SK-N-SH (cell line): ENCODE measurements around the gene CEBPG. TPM values are rescaled to one million over a fixed set of nuclear protein-coding genes. Genes with fewer than 3 reads are reported as not detected.

Experiments used
- CTCF ChIA-PET: fragments of 300-600, 350-600 bp; formaldehyde crosslinking; extraction: SDS; loops from one replicate; lab custom pipeline; 2021; lab: Yijun Ruan, JAX
- POLR2A ChIA-PET: fragments of 350-600 bp; sonication (Branson Sonifier 250); formaldehyde crosslinking; extraction: SDS; loops from one replicate; lab custom pipeline; 2020; ENCODE audit warnings: antibody characterized with exemption, inconsistent platforms; lab: Yijun Ruan, JAX
- DNase-seq: peaks from one replicate; pipeline ENCODE4 v3.0.0; 2012
- H2AFZ ChIP-seq: fragments of 200-600 bp; sonication (generic); 2 replicates; pipeline ENCODE4 v1.8.1; 2016; ENCODE audit warnings: antibody characterized with exemption, mild to moderate bottlenecking, low read depth
- H3F3A ChIP-seq: fragments of 200-600 bp; sonication (generic); replicated peaks from 2 replicates; pipeline ENCODE3; 2016; ENCODE audit warnings: antibody characterized with exemption, mild to moderate bottlenecking; ENCODE audit not compliant: insufficient read depth
- H3K27ac ChIP-seq, 2 experiments: fragments of 200-500 bp in 1 of 2; fragments of 200-600 bp in 1 of 2; sonication (Bioruptor generic) in 1 of 2; sonication (generic), shearing (Covaris generic) in 1 of 2; 2 replicates each; pipeline versions ENCODE4 v1.5.1 to v1.6.1; 2014 to 2016; ENCODE audit warnings: low read depth in 2 of 2, inconsistent platforms in 1 of 2, low read length in 1 of 2, mild to moderate bottlenecking in 1 of 2, mixed read lengths in 1 of 2
- H3K27me3 ChIP-seq: fragments of 200-600 bp; sonication (generic), shearing (Covaris generic); 2 replicates; pipeline ENCODE4 v1.6.1; 2016; ENCODE audit warnings: mixed run types; ENCODE audit not compliant: insufficient read depth
- H3K36me3 ChIP-seq, 2 experiments: fragments of 200-500 bp in 1 of 2; fragments of 200-600 bp in 1 of 2; sonication (Bioruptor generic) in 1 of 2; sonication (generic) in 1 of 2; replicated peaks in 1 of 2; 2 replicates each; pipeline versions ENCODE3 to v1.5.1; 2014 to 2016; ENCODE audit warnings: low read length in 1 of 2, mild to moderate bottlenecking in 1 of 2; ENCODE audit not compliant: insufficient read depth in 2 of 2, control insufficient read depth in 1 of 2
- H3K4me1 ChIP-seq, 2 experiments: fragments of 200-500 bp in 1 of 2; fragments of 200-600 bp in 1 of 2; sonication (Bioruptor generic) in 1 of 2; sonication (generic), shearing (Covaris generic) in 1 of 2; 2 replicates each; pipeline versions ENCODE4 v1.5.1 to v1.6.1; 2014 to 2016; ENCODE audit warnings: low read depth in 1 of 2, low read length in 1 of 2, mixed run types in 1 of 2; ENCODE audit not compliant: insufficient read depth in 2 of 2, control insufficient read depth in 1 of 2
- H3K4me2 ChIP-seq: fragments of 200-600 bp; sonication (generic), shearing (Covaris generic); 2 replicates; pipeline ENCODE4 v1.6.1; 2017; ENCODE audit warnings: mixed run types
- H3K4me3 ChIP-seq, 2 experiments: fragments of 200-500 bp in 1 of 2; fragments of 200-600 bp in 1 of 2; sonication (Bioruptor generic) in 1 of 2; sonication (generic), shearing (Covaris generic) in 1 of 2; 2 replicates each; pipeline versions ENCODE4 v1.5.1 to v1.8.1; 2014 to 2016; ENCODE audit warnings: low read depth in 2 of 2, inconsistent platforms in 1 of 2, low read length in 1 of 2, mild to moderate bottlenecking in 1 of 2, mixed read lengths in 1 of 2, moderate library complexity in 1 of 2
- H3K79me2 ChIP-seq: fragments of 200-600 bp; sonication (generic); 2 replicates; pipeline ENCODE4 v1.8.1; 2017; ENCODE audit warnings: mild to moderate bottlenecking; ENCODE audit not compliant: insufficient read depth
- H3K9ac ChIP-seq: fragments of 200-600 bp; sonication (generic); 2 replicates; pipeline ENCODE4 v1.6.1; 2017; ENCODE audit warnings: mixed run types
- H3K9me2 ChIP-seq: fragments of 200-600 bp; sonication (generic); 2 replicates; pipeline ENCODE4 v1.6.1; 2017; ENCODE audit warnings: mixed run types
- H3K9me3 ChIP-seq: fragments of 200-600 bp; sonication (generic); 2 replicates; pipeline ENCODE4 v1.6.1; 2017; ENCODE audit warnings: mixed run types, mild to moderate bottlenecking, moderate library complexity
- H4K20me1 ChIP-seq: fragments of 200-600 bp; sonication (generic); 2 replicates; pipeline ENCODE4 v1.6.1; 2017; ENCODE audit warnings: mild to moderate bottlenecking, mixed run types; ENCODE audit not compliant: insufficient read depth
- ELF1 ChIP-seq: IDR thresholded peaks from 2 replicates; pipeline ENCODE4 v1.4.0; 2012
- EP300 ChIP-seq, 2 experiments: IDR thresholded peaks; 2 replicates each; pipeline versions ENCODE4 v1.4.0 to v1.6.1; 2012; ENCODE audit warnings: borderline replicate concordance in 1 of 2, low read depth in 1 of 2, low read length in 1 of 2
- FOXM1 ChIP-seq: IDR thresholded peaks from 2 replicates; pipeline ENCODE4 v1.4.0; 2012; ENCODE audit warnings: low read depth, mild to moderate bottlenecking
- JUND ChIP-seq: IDR thresholded peaks from 2 replicates; pipeline ENCODE4 v1.4.0; 2012
- NFIC ChIP-seq: IDR thresholded peaks from 2 replicates; pipeline ENCODE4 v1.4.0; 2012; ENCODE audit warnings: borderline replicate concordance
- NRF1 ChIP-seq: IDR thresholded peaks from 2 replicates; pipeline ENCODE4 v1.6.1; 2012; ENCODE audit warnings: low read depth, mild to moderate bottlenecking, low read length
- RAD21 ChIP-seq: IDR thresholded peaks from 2 replicates; pipeline ENCODE4 v1.6.1; 2012; ENCODE audit warnings: mild to moderate bottlenecking, low read length
- RFX5 ChIP-seq: IDR thresholded peaks from 2 replicates; pipeline ENCODE4 v1.6.1; 2012; ENCODE audit warnings: mild to moderate bottlenecking, improper control_type of control experiment, low read length
- SMC3 ChIP-seq: IDR thresholded peaks from 2 replicates; pipeline ENCODE4 v1.6.1; 2012; ENCODE audit warnings: low read depth, low read length, improper control_type of control experiment
- TCF12 ChIP-seq: IDR thresholded peaks from 2 replicates; pipeline ENCODE4 v1.4.0; 2012
- WGBS: methylation state at CpG from one replicate; pipeline ENCODE4 v1.1.6; 2017; ENCODE audit warnings: low lambda C conversion rate; 5-methylcytosine and 5-hydroxymethylcytosine counted together
- polyA plus RNA-seq, 3 experiments: library from polyadenylated mRNA; depleted of rRNA; stranded (reverse); fragments of >200 nt; gene quantifications; 2 replicates each; pipeline ENCODE4 v1.2.3, GENCODE V29; 2012
- TF ChIP-seq, protein P1 (sequence below): IDR thresholded peaks from 2 replicates; pipeline ENCODE4 v1.6.1; 2012; ENCODE audit warnings: mild to moderate bottlenecking, low read depth, low read length, moderate library complexity
- TF ChIP-seq, protein P2 (sequence below): fragments of 200-600 bp; sonication (generic); IDR thresholded peaks from 2 replicates; pipeline ENCODE4 v1.6.1; 2017; ENCODE audit warnings: antibody characterized with exemption, mild to moderate bottlenecking, moderate library complexity
- TF ChIP-seq, protein P3 (sequence below): IDR thresholded peaks from 2 replicates; pipeline ENCODE4 v1.4.0; 2012; ENCODE audit warnings: low read depth, borderline replicate concordance
- TF ChIP-seq, protein P4 (sequence below): IDR thresholded peaks from 2 replicates; pipeline ENCODE4 v1.4.0; 2012; ENCODE audit warnings: low read depth, borderline replicate concordance

CEBPG gene
- polyA plus RNA-seq, 1 of the 3 experiments (the other 2 are of a cell fraction) = 9.1 TPM

DNA sequence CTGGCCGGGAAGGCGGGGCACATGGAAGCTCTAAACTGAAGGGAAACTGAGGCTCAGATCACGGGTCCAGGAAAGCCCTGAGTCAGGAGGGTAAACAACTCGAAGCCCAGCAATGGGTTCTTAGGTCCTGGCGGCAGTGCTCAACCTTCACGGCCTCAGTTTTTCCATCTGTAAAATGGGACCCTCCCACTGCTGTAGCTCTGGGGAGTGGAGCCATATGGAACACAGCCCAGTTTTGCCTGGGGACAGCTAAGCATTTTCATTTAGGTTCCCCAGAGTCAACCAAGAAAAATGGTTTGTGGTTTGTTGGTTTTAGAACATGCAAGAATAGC is 30.4 kb downstream of the CEBPG start:
- Histone ChIP-seq H3K9me2 (no peaks in the 10 kb centered on the region), H3F3A (no peaks in the 10 kb centered on the region), H3K9me3 (no peaks in the 10 kb centered on the region), H3K27ac (no peak overlapping the region), H3K79me2 (no peaks in the 10 kb centered on the region), H3K4me2 (no peak overlapping the region), H3K4me1 (peaks cover 0 to 17% of the 10 kb centered on the region in 2 experiments; a peak in 1 of 4 replicates), H3K36me3 (no peaks in the 10 kb centered on the region), H3K4me3 (no peak overlapping the region), H4K20me1 (no peaks in the 10 kb centered on the region), H3K9ac (no peak overlapping the region), H2AFZ (no peak overlapping the region), H3K27me3 (no peaks in the 10 kb centered on the region)
- DNase-seq = no peak
- TF ChIP-seq RAD21 = no peak
- no peak for TF ChIP-seq RFX5
- TF ChIP-seq, protein P1, sequence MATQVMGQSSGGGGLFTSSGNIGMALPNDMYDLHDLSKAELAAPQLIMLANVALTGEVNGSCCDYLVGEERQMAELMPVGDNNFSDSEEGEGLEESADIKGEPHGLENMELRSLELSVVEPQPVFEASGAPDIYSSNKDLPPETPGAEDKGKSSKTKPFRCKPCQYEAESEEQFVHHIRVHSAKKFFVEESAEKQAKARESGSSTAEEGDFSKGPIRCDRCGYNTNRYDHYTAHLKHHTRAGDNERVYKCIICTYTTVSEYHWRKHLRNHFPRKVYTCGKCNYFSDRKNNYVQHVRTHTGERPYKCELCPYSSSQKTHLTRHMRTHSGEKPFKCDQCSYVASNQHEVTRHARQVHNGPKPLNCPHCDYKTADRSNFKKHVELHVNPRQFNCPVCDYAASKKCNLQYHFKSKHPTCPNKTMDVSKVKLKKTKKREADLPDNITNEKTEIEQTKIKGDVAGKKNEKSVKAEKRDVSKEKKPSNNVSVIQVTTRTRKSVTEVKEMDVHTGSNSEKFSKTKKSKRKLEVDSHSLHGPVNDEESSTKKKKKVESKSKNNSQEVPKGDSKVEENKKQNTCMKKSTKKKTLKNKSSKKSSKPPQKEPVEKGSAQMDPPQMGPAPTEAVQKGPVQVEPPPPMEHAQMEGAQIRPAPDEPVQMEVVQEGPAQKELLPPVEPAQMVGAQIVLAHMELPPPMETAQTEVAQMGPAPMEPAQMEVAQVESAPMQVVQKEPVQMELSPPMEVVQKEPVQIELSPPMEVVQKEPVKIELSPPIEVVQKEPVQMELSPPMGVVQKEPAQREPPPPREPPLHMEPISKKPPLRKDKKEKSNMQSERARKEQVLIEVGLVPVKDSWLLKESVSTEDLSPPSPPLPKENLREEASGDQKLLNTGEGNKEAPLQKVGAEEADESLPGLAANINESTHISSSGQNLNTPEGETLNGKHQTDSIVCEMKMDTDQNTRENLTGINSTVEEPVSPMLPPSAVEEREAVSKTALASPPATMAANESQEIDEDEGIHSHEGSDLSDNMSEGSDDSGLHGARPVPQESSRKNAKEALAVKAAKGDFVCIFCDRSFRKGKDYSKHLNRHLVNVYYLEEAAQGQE = no peak
- no peak for TF ChIP-seq TCF12
- TF ChIP-seq NFIC = no peak
- no peak for TF ChIP-seq JUND
- TF ChIP-seq ELF1 = no peak
- TF ChIP-seq, protein P2, sequence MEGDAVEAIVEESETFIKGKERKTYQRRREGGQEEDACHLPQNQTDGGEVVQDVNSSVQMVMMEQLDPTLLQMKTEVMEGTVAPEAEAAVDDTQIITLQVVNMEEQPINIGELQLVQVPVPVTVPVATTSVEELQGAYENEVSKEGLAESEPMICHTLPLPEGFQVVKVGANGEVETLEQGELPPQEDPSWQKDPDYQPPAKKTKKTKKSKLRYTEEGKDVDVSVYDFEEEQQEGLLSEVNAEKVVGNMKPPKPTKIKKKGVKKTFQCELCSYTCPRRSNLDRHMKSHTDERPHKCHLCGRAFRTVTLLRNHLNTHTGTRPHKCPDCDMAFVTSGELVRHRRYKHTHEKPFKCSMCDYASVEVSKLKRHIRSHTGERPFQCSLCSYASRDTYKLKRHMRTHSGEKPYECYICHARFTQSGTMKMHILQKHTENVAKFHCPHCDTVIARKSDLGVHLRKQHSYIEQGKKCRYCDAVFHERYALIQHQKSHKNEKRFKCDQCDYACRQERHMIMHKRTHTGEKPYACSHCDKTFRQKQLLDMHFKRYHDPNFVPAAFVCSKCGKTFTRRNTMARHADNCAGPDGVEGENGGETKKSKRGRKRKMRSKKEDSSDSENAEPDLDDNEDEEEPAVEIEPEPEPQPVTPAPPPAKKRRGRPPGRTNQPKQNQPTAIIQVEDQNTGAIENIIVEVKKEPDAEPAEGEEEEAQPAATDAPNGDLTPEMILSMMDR = no peak
- TF ChIP-seq EP300 (IDR thresholded peaks at IDR 0.05; ENCODE audit: borderline replicate concordance in 1 of 2, low read depth in 1 of 2, low read length in 1 of 2) = no peak
- no peak for TF ChIP-seq FOXM1
- TF ChIP-seq, protein P3, sequence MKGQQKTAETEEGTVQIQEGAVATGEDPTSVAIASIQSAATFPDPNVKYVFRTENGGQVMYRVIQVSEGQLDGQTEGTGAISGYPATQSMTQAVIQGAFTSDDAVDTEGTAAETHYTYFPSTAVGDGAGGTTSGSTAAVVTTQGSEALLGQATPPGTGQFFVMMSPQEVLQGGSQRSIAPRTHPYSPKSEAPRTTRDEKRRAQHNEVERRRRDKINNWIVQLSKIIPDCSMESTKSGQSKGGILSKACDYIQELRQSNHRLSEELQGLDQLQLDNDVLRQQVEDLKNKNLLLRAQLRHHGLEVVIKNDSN = no peak
- TF ChIP-seq NRF1 = no peak
- TF ChIP-seq SMC3 = no peak
- TF ChIP-seq, protein P4, sequence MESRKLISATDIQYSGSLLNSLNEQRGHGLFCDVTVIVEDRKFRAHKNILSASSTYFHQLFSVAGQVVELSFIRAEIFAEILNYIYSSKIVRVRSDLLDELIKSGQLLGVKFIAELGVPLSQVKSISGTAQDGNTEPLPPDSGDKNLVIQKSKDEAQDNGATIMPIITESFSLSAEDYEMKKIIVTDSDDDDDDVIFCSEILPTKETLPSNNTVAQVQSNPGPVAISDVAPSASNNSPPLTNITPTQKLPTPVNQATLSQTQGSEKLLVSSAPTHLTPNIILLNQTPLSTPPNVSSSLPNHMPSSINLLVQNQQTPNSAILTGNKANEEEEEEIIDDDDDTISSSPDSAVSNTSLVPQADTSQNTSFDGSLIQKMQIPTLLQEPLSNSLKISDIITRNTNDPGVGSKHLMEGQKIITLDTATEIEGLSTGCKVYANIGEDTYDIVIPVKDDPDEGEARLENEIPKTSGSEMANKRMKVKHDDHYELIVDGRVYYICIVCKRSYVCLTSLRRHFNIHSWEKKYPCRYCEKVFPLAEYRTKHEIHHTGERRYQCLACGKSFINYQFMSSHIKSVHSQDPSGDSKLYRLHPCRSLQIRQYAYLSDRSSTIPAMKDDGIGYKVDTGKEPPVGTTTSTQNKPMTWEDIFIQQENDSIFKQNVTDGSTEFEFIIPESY = no peak
- 85% methylated on average over 6 of the region's 6 CpGs for WGBS
- ChIA-PET CTCF (interaction anchor here (0.7 to 22.5 kb wide), 7 partner anchors 10 to 374 kb away, joined by 3 to 511 read pairs (median 43); partner anchors contain the start of gene CEBPA), POLR2A (no interaction called here)
